Mucosa of descending colon (tissue), 3 donors: Measurements from ENCODE around the gene SMIM29. TPM values are rescaled to one million over a fixed set of nuclear protein-coding genes. Genes with fewer than 3 reads are reported as not detected.
A peak's percentile ranks its signal among the peaks of the same experiment; 100 is the strongest.

Source experiments
- ATAC-seq: fragments of 200-7000 bp; cut with Tn5 transposase; one replicate; pipeline ENCODE4 v1.9.1; 2020; ENCODE audit warnings: mild to moderate bottlenecking, moderate library complexity
- DNase-seq, 3 donors: peaks; one replicate each; pipeline ENCODE4 v3.0.0-alpha.2; 2020
- H3K36me3 ChIP-seq: fragments of 200-600 bp; one replicate; pipeline ENCODE4 v1.8.0; 2021; ENCODE audit warnings: low read depth, mild to moderate bottlenecking
- H3K4me1 ChIP-seq: fragments of 200-600 bp; one replicate; pipeline ENCODE4 v1.8.0; 2021; ENCODE audit warnings: low read depth, mild to moderate bottlenecking
- H3K4me3 ChIP-seq: fragments of 200-600 bp; one replicate; pipeline ENCODE4 v1.8.0; 2021; ENCODE audit warnings: mild to moderate bottlenecking
- H3K9me3 ChIP-seq: fragments of 200-600 bp; one replicate; pipeline ENCODE4 v1.8.0; 2021; ENCODE audit warnings: mild to moderate bottlenecking
- CTCF ChIP-seq: fragments of 200-600 bp; IDR thresholded peaks from one replicate; pipeline ENCODE4 v1.8.0; 2022; ENCODE audit warnings: antibody characterized with exemption, mild to moderate bottlenecking
- intact Hi-C, 2 donors: fragments of 100-400 bp; cut with DNase I in 1 of 2; cut with micrococcal nuclease in 1 of 2; formaldehyde crosslinking; loops; one replicate each; pipeline versions ENCODE4 v1.11.0 to v1.11.1; 2022; cut with DNase I, micrococcal nuclease
- total RNA-seq, 3 donors: library from RNA; stranded (reverse); fragmentation: NEBNext Ultra II Directional in 2 of 3; extraction: Animal tissue kit (Norgen Biotek cat#: 25700) in 2 of 3; gene quantifications; one replicate each; pipeline versions ENCODE4 v1.2.1 to v1.2.4, GENCODE V29; 2021 to 2023
- donor health status: DM: no; HTN: no; CAD: no; lungs with moderate emphysema.
- donor health status: DM: no; HTN: no; CAD: no.
- donor health status: DM: no; HTN: yes; CAD: no.

SMIM29 gene
- total RNA-seq, 3 donors from 2014 or later: 6.5 to 15.1 (median 11.2) TPM

- Histone ChIP-seq H3K9me3 (no peaks in the 10 kb centered on the region), H3K36me3 (no peaks in the 10 kb centered on the region), H3K4me1 (no peaks in the 10 kb centered on the region), H3K4me3 (peak overlapping the region; percentile 59)
- peak; percentile 45 to 64 (median 61) for DNase-seq
- peak; percentile 11 for ATAC-seq
- TF ChIP-seq CTCF: no peak
- intact Hi-C loops: no loop called here
These were observed 11.5 kb downstream of the SMIM29 start for GRCh38 chr6:34237316-34237721.

- H3K9me3 ChIP-seq: no peaks in the 10 kb centered on the region
- peak; percentile 91 to 94 (median 91) for DNase-seq
- no peaks in the 10 kb centered on the region for H3K4me1 ChIP-seq
- H3K36me3 ChIP-seq: no peaks in the 10 kb centered on the region
- intact Hi-C loops: no loop called here
- ATAC-seq: peak; percentile 84
- TF ChIP-seq CTCF: no peak
- H3K4me3 ChIP-seq: peak within 1 kb of the TSS; percentile 59
These were observed 12.1 kb downstream of the SMIM29 start, which contains the start of gene HMGA1 for GRCh38 chr6:34236443-34237315. Gene HMGA1, plus strand, starts transcription at chr6:34236873. Its CDS starts 3,908 bp downstream, at chr6:34240781.

- H3K4me1 ChIP-seq: no peaks in the 10 kb centered on the region
- H3K36me3 ChIP-seq: no peaks in the 10 kb centered on the region
- DNase-seq: no peak
- TF ChIP-seq CTCF: no peak
- H3K9me3 ChIP-seq: no peaks in the 10 kb centered on the region
- H3K4me3 ChIP-seq: peak overlapping the region; percentile 59
- intact Hi-C loops: no loop called here
- ATAC-seq: peak; percentile 68
These were observed 12.7 kb downstream of the SMIM29 start for GRCh38 chr6:34236131-34236442.

GRCh38 chr6:34235307-34236130 is 13.3 kb downstream of the SMIM29 start:
- DNase-seq: peak; percentile 75 to 83 (median 79)
- Histone ChIP-seq H3K9me3 (no peaks in the 10 kb centered on the region), H3K4me1 (no peaks in the 10 kb centered on the region), H3K4me3 (peak overlapping the region; percentile 59), H3K36me3 (no peaks in the 10 kb centered on the region)
- intact Hi-C loops: no loop called here
- TF ChIP-seq CTCF: no peak
- ATAC-seq: peak; percentile 64

- Histone ChIP-seq H3K9me3 (no peaks in the 10 kb centered on the region), H3K36me3 (no peaks in the 10 kb centered on the region), H3K4me3 (no peak overlapping the region), H3K4me1 (no peaks in the 10 kb centered on the region)
- intact Hi-C loops: no loop called here
- peak in 2 of 3 donors; percentile 58 to 70 for DNase-seq
- no peak for TF ChIP-seq CTCF
- ATAC-seq: no peak
These were observed 14.0 kb downstream of the SMIM29 start for GRCh38 chr6:34234667-34235306.
